HepG2 (cell line): Measurements from ENCODE around the gene MED9.

Experiments
- PRDM4 ChIP-seq: sonication (generic); formaldehyde crosslinking; IDR thresholded peaks from 2 replicates; pipeline ENCODE4 v1.9.0; 2021; ENCODE audit warnings: missing genetic modification reagents, borderline replicate concordance
- RELA ChIP-seq: sonication (generic); formaldehyde crosslinking; IDR thresholded peaks from 2 replicates; pipeline ENCODE4 v1.4.0; 2020; ENCODE audit warnings: missing genetic modification reagents

- TF ChIP-seq PRDM4 (CRISPR knock-in tag) (no peak), RELA (CRISPR knock-in tag) (no peak)
These were observed 29.5 kb downstream of the MED9 start for GRCh38 chr17:17506181-17506741.
